Fibroblast of upper back skin (primary cell): Measurements from ENCODE around the gene ALKAL2.
"Not testable (repeated sequence)": the region's sequence is repeated elsewhere in the genome, so short reads cannot be mapped to it uniquely, and the experiment has no call there.

ENCODE experiments used
- DNase-seq: peaks from one replicate; pipeline ENCODE4 v3.0.0-alpha.2; 2013

The ALKAL2 gene

GRCh38 chr2:287911-288757, at the start of gene ALKAL2:
Gene ALKAL2 (minus strand): TSS chr2:288091. CDS start chr2:287835, 256 bp downstream.
- DNase-seq: no peak

GRCh38 chr2:336949-337348, 49.1 kb upstream of the ALKAL2 start:
- DNase-seq: not testable (repeated sequence)

- no peak for DNase-seq
These were observed 48.5 kb upstream of the ALKAL2 start for GRCh38 chr2:336360-336759.

GRCh38 chr2:332592-332991, 44.7 kb upstream of the ALKAL2 start:
- no peak for DNase-seq

GRCh38 chr2:328761-329160, 40.9 kb upstream of the ALKAL2 start:
- DNase-seq: no peak

GRCh38 chr2:323035-323434, 35.1 kb upstream of the ALKAL2 start:
- DNase-seq: no peak

- DNase-seq: no peak
These were observed 34.4 kb upstream of the ALKAL2 start for GRCh38 chr2:322326-322725.

GRCh38 chr2:320561-320960, 32.7 kb upstream of the ALKAL2 start:
- DNase-seq: no peak

- no peak for DNase-seq
These were observed 31.2 kb upstream of the ALKAL2 start for GRCh38 chr2:319059-319600.

- peak; percentile 74 for DNase-seq
These were observed 29.9 kb upstream of the ALKAL2 start for GRCh38 chr2:317501-318424.

GRCh38 chr2:316381-316780, 28.5 kb upstream of the ALKAL2 start:
- DNase-seq: no peak

- DNase-seq: not testable (repeated sequence)
These were observed 28.0 kb upstream of the ALKAL2 start for GRCh38 chr2:315925-316324.

- DNase-seq: no peak
These were observed 26.9 kb upstream of the ALKAL2 start for GRCh38 chr2:314561-315336.

GRCh38 chr2:313991-314390, 26.1 kb upstream of the ALKAL2 start:
- no peak for DNase-seq

GRCh38 chr2:310994-311393, 23.1 kb upstream of the ALKAL2 start:
- DNase-seq: no peak

GRCh38 chr2:309954-310510, 22.1 kb upstream of the ALKAL2 start:
- no peak for DNase-seq

GRCh38 chr2:309148-309953, 21.5 kb upstream of the ALKAL2 start:
- no peak for DNase-seq

GRCh38 chr2:305366-305765, 17.5 kb upstream of the ALKAL2 start:
- DNase-seq: no peak

GRCh38 chr2:296354-296753, 8.5 kb upstream of the ALKAL2 start:
- no peak for DNase-seq

- no peak for DNase-seq
These were observed 7.2 kb upstream of the ALKAL2 start for GRCh38 chr2:295090-295489.

GRCh38 chr2:290090-290722, 2.3 kb upstream of the ALKAL2 start:
- peak; percentile 63 for DNase-seq
